OCI-LY3 (cell line): Measurements from ENCODE around the gene FGGY.

Source experiments
- CTCF ChIP-seq: fragments of 200-600, 300-600 bp; sonication (generic); IDR thresholded peaks from 2 replicates; pipeline ENCODE4 v1.5.1; 2014; ENCODE audit warnings: antibody characterized with exemption, low read length, low read depth
- EZH2phosphoT487 ChIP-seq: fragments of 200-600 bp; shearing (Covaris generic); IDR thresholded peaks from 2 replicates; pipeline ENCODE4 v1.6.1; 2018; ENCODE audit warnings: antibody characterized with exemption, mixed run types, low read depth

GRCh38 chr1:59504276-59504675 is 207.4 kb downstream of the FGGY start:
- TF ChIP-seq CTCF: no peak
- no peak for TF ChIP-seq EZH2phosphoT487
